ENCODE data around the gene ITPR1.

The ITPR1 gene

DNA sequence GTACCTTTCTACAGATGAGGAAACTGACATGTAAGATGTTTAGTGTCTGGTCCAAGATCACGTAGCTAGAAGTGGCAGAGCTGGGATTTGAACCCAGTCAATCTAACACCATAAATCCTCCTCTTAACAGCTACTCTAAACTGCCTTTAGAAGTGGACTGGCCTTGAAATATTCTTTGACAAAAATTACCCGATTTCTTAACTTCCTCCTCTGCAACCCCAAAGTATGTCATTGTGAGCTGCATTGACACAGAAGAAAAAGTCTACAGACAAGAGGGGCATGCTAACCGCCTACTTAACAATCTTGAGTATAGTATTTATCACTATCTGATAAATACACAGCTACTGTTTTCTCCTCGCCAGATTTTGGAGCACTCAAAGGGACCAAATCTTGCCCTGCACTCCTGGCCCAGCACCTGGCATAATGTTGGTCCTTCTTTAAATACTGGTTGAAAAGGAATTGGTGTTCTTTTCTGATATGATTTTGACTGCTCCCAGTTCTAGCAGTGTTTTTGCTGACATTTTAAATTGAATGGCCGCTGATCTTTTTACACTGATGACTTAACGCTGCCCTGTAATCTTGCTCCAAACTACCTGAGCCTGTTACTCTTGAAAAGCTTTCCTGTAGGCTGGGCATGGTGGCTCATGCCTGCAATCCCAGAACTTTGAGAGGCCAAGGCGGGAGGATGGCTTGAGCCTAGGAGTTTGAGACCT lies 36.9 kb downstream of the ITPR1 start:
- DNase-seq (ENCODE audit: extremely low read depth in 1 of 2, low read depth in 1 of 2): no peak

DNA sequence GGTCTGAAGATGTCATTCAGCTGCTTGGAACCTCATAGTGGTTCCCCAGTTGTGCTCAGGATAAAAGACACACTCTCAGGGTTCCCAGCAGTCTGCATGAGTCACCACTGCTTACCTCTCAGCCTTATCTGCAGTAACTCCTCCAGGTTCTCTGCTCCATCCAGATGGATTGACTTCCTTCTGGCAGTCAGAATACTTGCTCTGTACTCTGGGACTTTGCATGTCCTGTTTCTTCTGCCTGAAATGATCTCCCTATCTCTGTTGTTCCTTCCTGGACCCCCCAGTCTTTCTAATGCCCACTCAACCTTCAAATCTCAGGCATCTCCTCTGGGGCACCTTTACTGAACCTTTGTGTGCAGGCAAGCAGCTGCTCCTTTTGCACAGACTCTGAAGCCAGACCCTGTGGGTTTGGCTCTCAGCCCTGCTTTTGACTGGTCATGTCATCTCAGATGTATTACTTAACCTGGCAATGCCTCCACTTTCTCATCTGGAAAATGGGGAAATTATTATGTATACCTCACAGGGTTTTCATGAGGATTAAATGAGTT lies 38.4 kb downstream of the ITPR1 start:
- DNase-seq (ENCODE audit: extremely low read depth in 1 of 2, low read depth in 1 of 2): no peak

DNA sequence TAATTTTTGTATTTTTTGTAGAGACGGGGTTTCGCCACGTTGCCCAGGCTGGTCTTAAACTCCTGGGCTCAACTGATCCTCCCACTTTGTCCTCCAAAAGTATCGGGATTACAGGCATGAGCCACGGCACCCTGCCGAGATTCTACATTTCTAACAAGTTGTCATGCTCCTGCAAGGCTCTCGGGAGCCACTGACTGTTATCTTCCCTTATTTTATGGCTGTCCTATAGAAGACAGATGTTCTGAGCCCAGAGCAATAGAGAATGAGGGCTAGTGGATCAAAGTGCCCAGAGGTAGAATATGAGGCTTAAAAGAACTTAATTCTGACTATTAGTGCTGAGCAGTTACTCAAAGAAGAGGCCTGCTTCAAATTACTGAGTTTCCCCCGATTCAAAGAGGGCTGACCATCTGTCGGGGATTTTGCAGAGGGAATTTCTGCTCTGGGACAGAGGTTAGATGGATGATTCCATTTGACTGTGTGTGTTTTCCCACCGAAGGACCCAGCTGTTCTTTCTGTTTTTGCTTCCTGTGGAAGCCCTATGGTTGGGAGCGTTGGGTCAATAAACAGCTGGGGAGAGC lies 39.5 kb downstream of the ITPR1 start:
- DNase-seq (ENCODE audit: extremely low read depth in 1 of 2, low read depth in 1 of 2): no peak

DNA sequence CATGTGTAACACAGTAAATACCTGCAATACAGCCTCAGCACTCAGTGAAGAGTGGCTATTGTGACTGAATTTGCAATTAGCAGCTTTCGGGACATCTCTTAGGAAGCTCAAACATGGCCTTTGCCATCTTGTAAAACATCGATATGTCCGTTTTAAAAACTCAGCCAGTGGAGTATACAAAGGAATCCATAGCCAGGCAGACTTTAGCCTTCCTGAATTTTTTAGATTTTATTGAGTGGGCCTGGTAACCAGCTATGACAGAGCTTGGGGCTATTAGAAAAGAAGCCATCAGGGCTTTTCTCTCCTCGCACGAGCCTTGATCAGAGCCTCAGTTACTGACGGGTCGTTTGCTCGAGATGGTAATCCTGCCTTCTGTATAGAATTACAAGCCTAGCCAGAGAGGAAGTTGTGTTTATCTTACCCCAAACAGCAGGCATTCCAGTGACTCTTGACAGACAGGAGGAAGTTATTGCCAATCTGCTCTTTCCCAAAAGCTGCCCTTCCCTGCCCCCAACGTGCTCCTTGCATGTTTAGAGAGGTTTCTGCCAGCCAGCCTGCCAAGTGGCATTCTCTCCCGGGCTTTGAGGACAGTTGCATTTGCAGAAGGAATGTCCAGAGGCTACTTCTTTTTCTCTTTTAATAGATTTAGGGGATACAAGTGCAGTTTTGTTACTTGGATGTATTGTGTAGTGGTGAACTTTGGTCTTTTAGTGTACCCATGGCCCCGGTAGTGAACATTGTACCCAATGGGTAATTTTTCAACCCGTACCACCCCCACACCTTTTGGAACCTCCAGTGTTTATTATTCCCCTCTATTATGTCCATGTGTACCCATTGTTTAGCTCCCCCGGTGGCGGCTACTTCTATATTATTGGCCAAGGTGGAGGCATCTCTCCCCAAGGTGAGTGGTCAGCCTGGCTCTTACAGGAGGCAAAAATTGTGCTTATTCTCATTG lies 40.6 kb downstream of the ITPR1 start:
- DNase-seq (ENCODE audit: extremely low read depth in 1 of 2, low read depth in 1 of 2): no peak

DNA sequence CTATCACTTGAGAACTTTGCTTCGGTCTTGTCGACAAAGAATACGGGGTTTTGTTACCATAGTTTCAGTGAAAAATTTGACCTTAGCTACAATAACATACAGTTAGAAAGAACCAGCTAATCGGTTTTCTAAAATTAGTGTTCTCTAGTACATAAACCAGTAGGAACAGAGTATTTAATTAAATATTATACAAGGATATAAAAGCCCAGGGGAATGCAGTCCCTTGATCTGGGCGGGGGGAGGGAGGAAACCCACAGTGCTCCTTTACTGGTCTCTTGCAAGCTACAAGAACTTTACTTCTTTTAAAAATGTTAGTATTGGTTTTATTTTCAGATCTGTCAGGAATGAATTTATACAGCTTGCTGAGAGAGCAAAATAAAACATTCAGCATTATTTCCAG lies 41.8 kb downstream of the ITPR1 start:
- DNase-seq (ENCODE audit: extremely low read depth in 1 of 2, low read depth in 1 of 2): no peak

DNA sequence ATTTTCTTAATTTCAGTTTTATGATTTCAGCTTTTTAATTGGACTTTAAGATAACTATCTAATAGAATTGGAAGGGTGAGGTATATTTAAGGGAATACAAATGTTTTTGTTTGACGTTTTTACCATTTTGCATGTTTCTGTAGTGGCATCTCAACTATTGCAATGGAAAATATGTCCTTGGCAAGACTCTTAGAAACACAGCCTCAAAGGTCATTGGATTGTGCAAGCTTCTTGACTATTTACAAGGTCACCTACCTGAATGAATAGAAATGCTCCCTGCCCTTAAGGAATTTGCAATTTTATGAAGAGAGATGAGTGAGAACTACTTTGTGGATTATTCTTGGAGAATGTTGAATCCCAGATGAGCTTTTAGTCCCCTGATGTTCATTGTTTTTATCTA lies 43.1 kb downstream of the ITPR1 start:
- DNase-seq (ENCODE audit: extremely low read depth in 1 of 2, low read depth in 1 of 2): no peak

DNA sequence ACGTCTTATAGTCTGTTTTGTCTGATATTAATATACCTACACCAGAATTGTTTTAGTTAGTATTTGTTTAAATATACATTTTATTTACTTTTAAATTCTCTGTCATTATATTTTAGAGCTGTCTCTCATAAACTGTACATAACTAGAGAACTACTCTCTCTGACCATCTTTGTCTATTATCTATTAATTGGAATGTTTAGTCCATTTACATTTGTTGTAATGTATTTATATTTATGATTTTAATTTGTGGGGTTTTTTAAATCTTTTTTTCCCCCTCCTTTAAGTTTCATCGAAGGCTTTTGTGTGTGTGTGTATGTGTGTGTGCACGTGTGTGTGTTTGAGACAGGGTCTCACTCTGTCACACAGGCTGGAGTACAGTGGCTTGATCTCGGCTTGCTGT lies 47.1 kb downstream of the ITPR1 start:
- no peak for DNase-seq (ENCODE audit: extremely low read depth in 1 of 2, low read depth in 1 of 2)

DNA sequence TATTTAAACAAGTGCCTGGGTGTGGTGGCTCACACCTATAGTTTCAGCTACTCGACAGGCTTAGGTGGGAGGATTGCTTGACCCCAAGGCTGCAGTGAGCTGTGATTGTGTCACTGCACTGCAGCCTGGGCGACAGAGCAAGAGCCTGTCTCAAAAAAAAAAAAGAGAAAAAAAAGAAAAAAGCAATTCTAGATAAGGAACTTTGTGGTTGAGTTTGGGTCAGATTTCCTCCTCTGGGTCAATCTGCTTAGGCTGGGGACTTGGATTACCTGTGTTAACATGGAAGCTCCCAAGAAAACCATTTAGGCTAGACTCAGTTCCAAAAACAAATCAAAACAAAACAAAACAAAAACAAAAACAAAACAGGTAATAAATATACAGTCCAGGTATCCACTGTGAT lies 50.0 kb downstream of the ITPR1 start:
- no peak for DNase-seq (ENCODE audit: extremely low read depth in 1 of 2, low read depth in 1 of 2)

DNA sequence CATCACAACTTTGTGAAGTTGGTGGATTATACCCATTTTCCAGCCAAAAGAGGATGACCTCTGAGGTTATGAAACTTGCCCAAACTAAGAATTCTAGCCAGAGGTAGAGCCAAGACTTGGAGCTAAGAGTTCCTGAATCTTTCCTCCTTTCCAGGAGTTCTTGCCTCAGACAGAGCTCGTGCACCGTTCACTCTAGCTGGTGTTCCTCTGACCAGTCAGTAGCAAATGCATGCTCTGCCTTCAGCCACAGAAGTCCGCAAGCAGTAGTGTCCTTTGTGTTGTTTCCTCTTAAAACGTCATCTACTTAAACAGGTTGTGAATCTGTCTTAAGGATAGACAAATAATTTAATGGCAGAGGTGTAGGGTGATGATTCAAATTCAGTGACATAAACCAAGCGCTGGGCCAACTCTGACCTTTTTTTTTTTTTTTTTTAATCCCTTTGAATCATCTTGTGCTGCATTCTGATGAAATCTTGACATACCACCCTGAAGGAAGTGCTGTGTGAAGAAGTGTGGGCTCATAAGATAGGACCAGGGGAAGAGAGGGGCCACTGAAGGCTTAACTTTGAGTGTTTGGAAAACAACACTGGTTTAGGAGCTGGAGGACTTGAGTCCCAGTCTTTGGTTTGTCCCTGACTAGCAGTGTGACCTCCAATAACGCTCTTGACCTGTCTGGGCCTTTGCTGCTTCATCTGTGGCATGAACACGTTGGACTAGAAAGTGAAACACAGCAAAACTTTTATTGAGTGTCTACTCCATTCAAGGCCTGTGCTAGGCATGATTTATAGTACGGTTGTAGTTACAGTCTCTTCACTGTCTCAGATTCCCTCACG lies 53.4 kb downstream of the ITPR1 start:
- DNase-seq (ENCODE audit: extremely low read depth in 1 of 2, low read depth in 1 of 2): no peak

DNA sequence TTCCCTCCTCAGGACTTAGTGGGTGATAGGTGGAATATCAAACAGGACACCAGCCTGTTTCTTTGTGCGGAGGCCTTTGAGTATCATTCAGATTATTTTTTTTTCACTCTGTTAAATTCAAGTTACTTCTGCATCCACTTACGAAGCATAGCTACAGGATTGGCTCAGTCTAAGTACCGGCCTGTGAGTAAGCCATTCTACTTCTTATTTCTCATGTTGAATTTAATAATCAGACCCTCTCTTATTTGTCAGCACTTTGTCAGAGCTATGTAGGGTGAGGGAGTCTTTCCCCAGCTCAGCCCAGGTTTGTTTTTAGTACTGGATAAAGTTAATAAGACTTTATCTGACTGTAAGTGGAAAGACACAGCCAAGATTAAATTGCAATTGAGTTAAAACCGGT lies 54.7 kb downstream of the ITPR1 start:
- no peak for DNase-seq (ENCODE audit: extremely low read depth in 1 of 2, low read depth in 1 of 2)

DNA sequence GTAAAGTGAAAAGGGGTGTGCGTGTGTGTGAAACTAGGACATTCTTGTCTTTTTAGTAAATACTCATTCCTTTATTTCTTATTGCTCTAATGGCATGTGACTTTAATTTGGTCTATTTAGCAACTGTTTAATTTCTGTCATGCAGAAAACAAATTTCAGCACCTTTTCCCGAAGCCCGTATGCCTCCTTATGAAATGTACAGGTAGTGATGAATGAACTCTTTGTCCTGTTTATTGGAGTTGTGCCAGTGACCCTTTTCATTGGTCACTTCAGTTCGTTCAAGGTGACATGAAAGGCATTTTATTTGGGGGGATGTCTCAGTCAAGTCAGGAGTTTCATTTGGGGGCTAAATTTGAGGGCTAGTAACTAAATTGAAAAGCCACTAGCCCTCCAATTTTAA lies 55.2 kb downstream of the ITPR1 start:
- DNase-seq (ENCODE audit: extremely low read depth in 1 of 2, low read depth in 1 of 2): no peak

DNA sequence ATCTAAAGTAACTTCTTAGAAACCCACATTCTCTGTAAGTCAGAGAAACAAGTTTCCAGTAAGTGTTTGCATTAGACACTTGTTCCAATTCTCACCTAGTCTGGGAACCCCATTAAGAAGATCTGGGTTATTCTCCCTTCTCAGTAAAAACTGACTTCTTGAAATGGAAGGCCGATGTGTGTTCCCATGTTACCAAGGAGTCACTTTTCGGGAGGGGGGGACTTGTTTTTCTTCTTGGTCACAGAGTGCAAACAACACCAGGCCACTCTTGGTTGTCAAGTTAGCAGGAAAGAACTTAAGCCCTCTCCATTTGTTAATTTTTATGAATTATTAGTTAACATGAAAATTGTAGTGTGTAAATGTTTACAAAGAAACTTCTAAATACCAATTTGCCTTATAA lies 55.6 kb downstream of the ITPR1 start:
- no peak for DNase-seq (ENCODE audit: extremely low read depth in 1 of 2, low read depth in 1 of 2)

DNA sequence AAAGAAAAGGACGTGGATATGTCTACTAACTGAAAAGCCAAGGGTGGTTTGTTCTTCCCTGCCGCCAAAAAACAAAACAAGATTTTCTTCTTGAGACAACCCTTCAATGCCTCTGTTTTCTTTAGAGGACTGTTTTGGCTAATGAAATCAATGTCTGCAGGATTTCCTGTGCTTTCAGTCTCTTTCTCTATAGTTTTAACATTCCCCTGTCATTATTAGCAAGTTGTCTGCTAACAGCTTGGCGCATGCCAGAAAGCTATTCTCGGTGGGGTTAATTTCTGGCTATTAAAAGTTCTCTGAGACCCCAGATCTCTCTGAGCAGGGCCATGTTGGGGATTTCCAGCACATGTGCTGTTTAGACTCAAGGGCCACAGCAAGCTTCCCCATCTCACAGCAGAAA lies 56.7 kb downstream of the ITPR1 start:
- DNase-seq (ENCODE audit: extremely low read depth in 1 of 2, low read depth in 1 of 2): no peak

DNA sequence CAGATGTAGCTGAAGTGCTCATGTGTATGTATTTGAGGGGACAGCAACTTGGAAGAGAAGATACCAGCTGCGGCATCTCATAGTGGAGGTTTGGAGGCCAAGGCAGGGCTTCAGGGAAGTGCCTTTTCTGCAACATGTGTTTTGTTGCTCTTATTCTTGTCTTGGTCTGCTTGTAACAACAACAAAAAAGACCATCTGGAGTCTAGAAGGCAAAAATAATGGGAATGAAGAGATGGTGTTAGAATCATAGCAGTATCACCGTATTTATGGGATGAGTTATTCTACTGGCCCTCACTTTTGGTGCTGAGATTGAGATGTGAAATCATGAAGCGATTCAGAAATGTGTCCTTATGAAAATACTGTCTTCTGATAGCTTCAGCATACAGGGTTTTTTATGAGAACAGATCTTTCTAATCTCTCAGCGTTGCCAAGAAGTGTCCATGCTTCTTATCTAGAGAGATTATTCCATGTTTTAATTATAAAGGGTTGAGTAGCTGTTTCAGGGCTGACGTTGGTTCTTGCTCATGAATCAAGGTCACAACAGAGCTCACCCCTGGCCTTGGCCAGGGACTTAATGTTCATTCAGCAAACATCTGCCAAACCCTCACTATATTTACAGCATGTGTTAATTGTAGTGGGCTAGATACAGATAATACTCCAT lies 58.0 kb downstream of the ITPR1 start:
- DNase-seq (ENCODE audit: extremely low read depth in 1 of 2, low read depth in 1 of 2): no peak

DNA sequence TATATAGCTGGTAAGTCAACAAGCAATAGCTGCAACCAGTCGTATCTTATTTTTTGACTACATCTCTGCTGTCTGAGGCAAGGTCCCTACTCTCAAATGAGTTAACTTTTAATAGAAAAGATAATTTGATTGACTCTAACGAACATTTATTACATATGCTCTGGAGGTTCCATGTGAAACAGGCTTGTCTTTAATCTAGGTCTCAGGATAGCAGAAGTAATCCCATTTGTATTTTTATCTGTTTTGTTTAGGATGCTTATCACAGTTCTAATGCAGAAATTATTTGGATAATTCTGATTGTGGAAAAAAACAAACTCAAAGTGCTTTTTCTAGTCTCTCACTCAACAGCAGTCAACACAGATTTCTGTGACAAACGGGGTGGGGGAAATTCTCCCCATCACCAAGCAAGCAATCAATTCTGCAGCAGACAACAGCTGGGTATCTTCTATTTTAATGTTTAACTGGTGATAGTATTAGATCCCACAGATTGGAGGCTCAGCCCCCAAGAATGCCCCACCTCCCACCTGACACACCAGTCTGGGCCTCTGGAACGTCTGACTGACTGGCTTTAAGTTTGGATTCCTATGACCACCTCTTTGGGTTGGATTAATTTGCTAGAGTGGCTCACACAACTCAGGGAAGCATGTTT lies 58.8 kb downstream of the ITPR1 start:
- DNase-seq (ENCODE audit: extremely low read depth in 1 of 2, low read depth in 1 of 2): no peak

DNA sequence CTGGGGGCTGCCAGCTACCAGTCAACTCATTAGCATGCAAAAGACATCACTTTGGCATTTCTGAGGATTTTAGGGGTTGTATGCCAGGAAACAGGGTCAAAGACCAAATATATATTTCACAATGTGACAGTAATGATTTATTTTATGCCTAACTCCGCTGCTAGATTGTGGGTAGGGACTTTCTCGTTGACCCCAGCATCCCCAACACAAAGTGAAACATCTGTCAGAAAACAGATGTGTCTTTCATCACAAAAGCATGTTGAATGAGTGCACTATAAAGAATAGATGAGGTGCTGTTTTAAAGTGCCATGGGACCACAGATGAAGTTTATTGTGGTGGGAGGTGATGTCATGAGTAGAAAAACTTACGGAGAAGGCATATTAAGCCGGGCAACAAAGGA lies 59.7 kb downstream of the ITPR1 start:
- no peak for DNase-seq (ENCODE audit: extremely low read depth in 1 of 2, low read depth in 1 of 2)

DNA sequence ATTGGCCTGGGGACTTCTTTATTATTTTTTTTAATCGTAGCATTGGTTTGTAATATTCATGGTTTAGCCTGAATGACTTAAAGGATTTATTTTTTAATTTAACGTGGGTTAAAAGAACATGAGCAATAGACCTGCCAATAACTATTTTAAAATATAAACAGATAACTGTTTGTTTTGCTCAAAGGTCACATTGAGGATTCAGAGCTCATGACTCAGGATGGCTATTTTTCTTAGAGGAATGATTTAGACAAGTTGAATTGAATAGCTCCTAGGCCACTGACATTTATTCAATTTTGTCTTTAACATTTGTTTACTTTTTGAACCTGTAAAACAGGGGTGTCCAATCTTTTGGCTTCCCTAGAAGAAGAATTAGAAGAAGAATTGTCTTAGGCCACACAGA lies 68.5 kb downstream of the ITPR1 start:
- DNase-seq (ENCODE audit: extremely low read depth in 1 of 2, low read depth in 1 of 2): no peak

DNA sequence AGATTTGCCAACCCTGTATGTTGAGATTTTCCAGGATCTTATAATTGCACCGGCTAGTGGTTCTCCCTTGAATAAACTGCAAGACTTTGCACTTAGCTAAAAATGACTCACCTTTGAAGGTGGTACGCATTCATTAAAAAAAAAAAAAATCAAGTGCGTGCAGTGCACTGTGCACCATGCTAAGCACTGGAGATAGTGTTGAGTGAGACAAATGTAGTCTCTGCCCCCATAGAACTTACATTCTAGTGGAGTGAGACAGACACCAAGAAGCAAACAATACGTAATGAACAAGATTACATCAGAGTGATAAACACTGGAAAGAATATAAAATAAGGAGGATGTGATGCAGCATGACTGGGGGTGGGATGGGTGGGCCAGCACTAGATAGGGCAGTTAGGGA lies 69.4 kb downstream of the ITPR1 start:
- DNase-seq (ENCODE audit: extremely low read depth in 1 of 2, low read depth in 1 of 2): no peak

DNA sequence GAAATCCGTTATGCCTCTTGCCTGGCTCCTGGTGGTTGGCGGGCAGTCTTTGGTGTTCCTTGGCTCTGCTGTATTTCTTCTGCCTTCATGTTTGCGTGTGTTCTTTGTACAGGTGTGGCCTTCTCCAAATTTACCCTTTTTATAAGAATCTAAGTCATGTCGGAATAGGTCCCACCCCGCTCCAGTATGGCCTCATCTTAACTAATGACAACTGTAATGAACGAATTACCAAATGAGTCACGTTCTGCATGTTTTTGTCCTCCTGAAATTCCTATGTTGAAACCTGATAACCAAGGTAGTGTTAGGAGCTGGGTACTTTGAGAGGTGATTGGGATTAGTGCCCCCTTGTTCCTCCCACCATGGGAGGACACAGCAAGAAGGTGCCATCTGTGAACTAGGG lies 71.1 kb downstream of the ITPR1 start:
- DNase-seq (ENCODE audit: extremely low read depth in 1 of 2, low read depth in 1 of 2): no peak

Measured in activated CD8-positive, alpha-beta memory T cell treated with anti-CD3 and anti-CD28 coated beads for 1 hour (primary cell).